ENCODE data around the gene CYP2A6.

The CYP2A6 gene

GRCh38 chr19:40801426-40802299 lies 48.6 kb downstream of the CYP2A6 start:
- DNase-seq, result no peak

- no peak for DNase-seq
Observed at GRCh38 chr19:40800997-40801377, 49.3 kb downstream of the CYP2A6 start.

- DNase-seq, result no peak
Observed at GRCh38 chr19:40800339-40800996, 49.8 kb downstream of the CYP2A6 start.

- DNase-seq, result no peak
Observed at GRCh38 chr19:40799558-40800338, 50.5 kb downstream of the CYP2A6 start.

GRCh38 chr19:40798683-40799557 lies 51.3 kb downstream of the CYP2A6 start, which contains the start of gene EGLN2:
EGLN2 (plus strand) TSS chr19:40799191; CDS start chr19:40800573, 1,382 bp downstream.
- DNase-seq, result peak; percentile 98

- peak; percentile 68 to 73 for DNase-seq
Observed at GRCh38 chr19:40797963-40798682, 52.1 kb downstream of the CYP2A6 start.

- no peak for DNase-seq
Observed at GRCh38 chr19:40797166-40797962, 52.9 kb downstream of the CYP2A6 start.

Data from Kasumi-1 (cell line).